NCI-H446 treated with DMSO at 0.1 percent for 48 hours (cell line): ENCODE measurements around the gene SMIM28.

Experiments
- DNase-seq: peaks from one replicate; lab custom pipeline; 2025; lab: John Stamatoyannopoulos, UW

The SMIM28 gene

GRCh38 chr6:138374230-138374629, 3.5 kb upstream of the SMIM28 start:
- no peak for DNase-seq

- DNase-seq = no peak
Measured at GRCh38 chr6:138374815-138375214, 2.9 kb upstream of the SMIM28 start.

GRCh38 chr6:138377042-138377441, 663 bp upstream of the SMIM28 start:
- DNase-seq = no peak

- no peak for DNase-seq
Measured at GRCh38 chr6:138378463-138378862, 758 bp downstream of the SMIM28 start.

- no peak for DNase-seq
Measured at GRCh38 chr6:138382498-138383265, 5.0 kb downstream of the SMIM28 start.

- DNase-seq = no peak
Measured at GRCh38 chr6:138383776-138384175, 6.1 kb downstream of the SMIM28 start.

GRCh38 chr6:138386897-138387296, 9.2 kb downstream of the SMIM28 start:
- DNase-seq = no peak

- no peak for DNase-seq
Measured at GRCh38 chr6:138387577-138388368, 10.1 kb downstream of the SMIM28 start.

GRCh38 chr6:138389551-138389950, 11.8 kb downstream of the SMIM28 start:
- DNase-seq = no peak

GRCh38 chr6:138393871-138394783, 16.4 kb downstream of the SMIM28 start:
- DNase-seq = no peak

- no peak for DNase-seq
Measured at GRCh38 chr6:138396709-138397108, 19.0 kb downstream of the SMIM28 start.

- peak; percentile 4 for DNase-seq
Measured at GRCh38 chr6:138397128-138398122, 19.7 kb downstream of the SMIM28 start.

GRCh38 chr6:138400326-138400725, 22.6 kb downstream of the SMIM28 start:
- no peak for DNase-seq

- DNase-seq = no peak
Measured at GRCh38 chr6:138401960-138402837, 24.5 kb downstream of the SMIM28 start.

GRCh38 chr6:138402838-138403187, 25.1 kb downstream of the SMIM28 start:
- no peak for DNase-seq

- DNase-seq = no peak
Measured at GRCh38 chr6:138403324-138403800, 25.7 kb downstream of the SMIM28 start.

- DNase-seq = peak; percentile 60
Measured at GRCh38 chr6:138403801-138404665, 26.3 kb downstream of the SMIM28 start, which contains the start of gene HEBP2. Gene HEBP2, plus strand, starts transcription at chr6:138404223. Its CDS starts 273 bp downstream, at chr6:138404496.

- no peak for DNase-seq
Measured at GRCh38 chr6:138404666-138405337, 27.1 kb downstream of the SMIM28 start.
